Head of caudate nucleus (tissue), 42 donors: ENCODE measurements around the gene PTPN4.

Experiments
- DNase-seq, 42 donors: peaks; one replicate each; pipeline versions ENCODE4 v3.0.0 to v3.0.0-alpha.2; 2020 to 2021; ENCODE audit warnings: mixed read lengths in 7 of 42
- intact Hi-C: fragments of 100-400 bp; cut with DNase I; formaldehyde crosslinking; loops from one replicate; pipeline ENCODE4 v1.15.0; 2022

Gene PTPN4

GRCh38 chr2:119759451-119760236, at the start of gene PTPN4:
TSS of gene PTPN4 (plus strand) at chr2:119759922. CDS start at chr2:119809854, 49,932 bp downstream.
- intact Hi-C loops = no loop called here
- peak; percentile 83 to 97 (median 93) for DNase-seq

- DNase-seq = no peak
- intact Hi-C loops = no loop called here
Measured at GRCh38 chr2:119710281-119710680, 49.4 kb upstream of the PTPN4 start.

DNA sequence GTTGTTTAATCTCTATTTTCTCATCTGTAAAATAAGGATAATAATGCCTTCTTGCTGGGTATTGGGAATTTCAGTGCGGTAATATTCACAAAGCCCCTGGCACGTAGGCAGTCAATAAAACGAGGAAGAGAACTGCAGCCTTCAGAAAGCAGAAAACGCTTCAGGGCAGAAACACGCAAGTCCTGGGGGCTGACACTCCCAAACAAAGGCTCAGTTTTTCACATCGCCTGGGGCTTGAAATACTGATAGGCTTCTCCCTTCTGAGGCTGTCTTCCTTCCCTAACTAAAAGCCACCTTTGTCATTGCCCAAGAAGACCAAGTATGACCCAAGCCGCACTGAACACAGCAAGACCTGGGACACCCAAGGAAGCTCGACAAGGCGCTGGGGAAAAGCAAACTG, 48.4 kb upstream of the PTPN4 start:
- DNase-seq = no peak
- intact Hi-C loops = no loop called here

GRCh38 chr2:119712571-119712970, 47.2 kb upstream of the PTPN4 start:
- DNase-seq = no peak
- intact Hi-C loops = no loop called here

GRCh38 chr2:119713819-119714490, 45.8 kb upstream of the PTPN4 start:
- no peak for DNase-seq
- intact Hi-C loops = no loop called here

GRCh38 chr2:119715409-119716283, 44.1 kb upstream of the PTPN4 start:
- intact Hi-C loops = no loop called here
- DNase-seq = no peak

GRCh38 chr2:119716284-119716672, 43.4 kb upstream of the PTPN4 start:
- no peak for DNase-seq
- intact Hi-C loops = no loop called here

- no peak for DNase-seq
- intact Hi-C loops = no loop called here
Measured at GRCh38 chr2:119718501-119719260, 41.0 kb upstream of the PTPN4 start.

GRCh38 chr2:119719261-119719627, 40.5 kb upstream of the PTPN4 start:
- no peak for DNase-seq
- intact Hi-C loops = no loop called here

- no peak for DNase-seq
- intact Hi-C loops = no loop called here
Measured at GRCh38 chr2:119721043-119721442, 38.7 kb upstream of the PTPN4 start.

DNA sequence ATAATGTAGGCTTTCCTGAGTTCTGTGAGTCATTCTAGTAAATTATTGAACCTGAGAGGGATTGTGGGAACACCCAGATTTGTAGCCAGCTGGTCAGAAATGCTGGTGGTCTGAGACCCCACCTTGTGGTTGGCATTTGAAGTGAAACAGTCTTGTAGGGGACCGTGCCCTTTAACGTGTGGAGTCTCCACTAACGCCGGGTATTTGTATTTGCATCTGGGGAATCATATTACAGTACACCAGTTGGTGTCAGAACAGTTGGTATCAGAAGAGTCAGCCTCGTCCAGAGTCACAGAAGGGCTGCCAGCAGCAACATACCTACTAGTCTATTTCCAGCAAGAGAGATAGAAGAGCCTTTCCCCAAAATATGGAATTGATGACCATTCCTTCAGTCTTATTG, 38.3 kb upstream of the PTPN4 start:
- intact Hi-C loops = no loop called here
- DNase-seq = no peak

- intact Hi-C loops = no loop called here
- DNase-seq = no peak
Measured at GRCh38 chr2:119721904-119722303, 37.8 kb upstream of the PTPN4 start.

DNA sequence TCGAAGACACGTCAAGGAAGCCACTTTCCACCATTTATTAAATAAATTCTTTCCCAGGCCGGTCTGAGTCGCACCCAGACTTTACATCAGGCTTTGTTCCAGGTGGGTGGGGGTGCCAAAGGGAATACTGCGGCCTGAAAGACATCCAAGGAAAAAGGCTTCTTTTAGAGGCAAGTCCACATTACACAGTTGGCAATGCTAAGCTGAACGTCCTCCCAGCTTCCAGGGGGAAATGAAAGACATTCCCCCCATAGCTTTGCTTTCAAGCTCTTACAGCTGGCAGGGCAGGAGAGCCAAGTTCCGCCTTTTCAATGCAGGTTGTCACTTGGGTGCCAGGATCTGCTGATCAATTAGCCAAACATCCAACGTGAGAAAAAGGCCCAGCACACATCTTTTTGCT, 36.5 kb upstream of the PTPN4 start:
- peak in 20 of 42 donors; percentile 6 to 50 (median 34) for DNase-seq
- intact Hi-C loops = no loop called here

- DNase-seq = no peak
- intact Hi-C loops = no loop called here
Measured at GRCh38 chr2:119723784-119724467, 35.8 kb upstream of the PTPN4 start.

- intact Hi-C loops = no loop called here
- no peak for DNase-seq
Measured at GRCh38 chr2:119724656-119725485, 34.9 kb upstream of the PTPN4 start.

- intact Hi-C loops = no loop called here
- no peak for DNase-seq
Measured at GRCh38 chr2:119727493-119727892, 32.2 kb upstream of the PTPN4 start.

GRCh38 chr2:119728421-119728820, 31.3 kb upstream of the PTPN4 start:
- intact Hi-C loops = no loop called here
- peak in 1 of 42 donors; percentile 5 for DNase-seq
